ENCODE data around the gene SLC37A3. TPM values are rescaled to one million over a fixed set of nuclear protein-coding genes. Genes with fewer than 3 reads are reported as not detected.

The SLC37A3 gene
- total and polyA plus RNA-seq, 2 of the 13 experiments (the other 11 are each of a cell fraction or from before 2014, with no cell fraction given), result 21.3 to 27.9 TPM

DNA sequence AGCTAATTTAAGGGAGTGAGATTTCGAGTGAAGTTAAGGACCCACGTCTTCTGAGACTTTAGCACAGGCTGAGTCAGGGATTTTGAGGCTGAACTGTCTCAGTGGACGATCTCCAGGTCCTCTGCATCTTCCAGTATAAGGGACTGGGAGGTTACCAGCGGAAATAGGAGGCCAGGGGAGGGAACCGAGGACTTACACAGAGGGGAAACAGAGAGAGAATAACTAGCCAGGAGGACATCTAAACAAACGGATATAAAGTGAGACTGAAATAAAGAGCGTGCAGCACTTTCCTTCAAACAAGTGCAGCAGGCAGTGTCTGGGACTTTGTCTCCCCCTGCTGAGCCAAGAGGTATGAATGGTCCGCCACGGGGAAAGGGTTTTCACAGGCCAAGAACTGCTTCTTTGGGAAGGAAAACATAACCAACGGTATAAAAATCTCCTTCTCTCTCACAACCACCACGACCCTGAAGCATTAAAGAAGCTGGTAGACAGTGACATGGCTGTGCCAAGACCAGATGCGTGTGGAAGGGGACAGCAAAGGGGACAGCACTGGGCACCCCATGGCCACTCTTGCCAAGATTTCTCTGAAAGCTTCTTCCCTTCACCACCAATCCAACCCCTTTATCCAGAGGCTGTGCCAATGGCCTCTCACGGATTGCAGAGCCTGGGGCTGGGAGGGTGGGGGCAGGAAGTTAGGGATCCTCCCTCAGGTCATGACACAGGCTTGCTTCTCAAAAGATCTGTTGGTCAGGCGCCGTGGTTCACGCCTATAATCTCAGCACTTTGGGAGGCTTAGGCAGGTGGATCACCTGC lies 72.0 kb downstream of the SLC37A3 start (continued):
- TF ChIP-seq ASH2L (IDR thresholded peaks at IDR 0.05; ENCODE audit: insufficient read length, low read depth, low read length) (peak; percentile 31), ZNF883 (CRISPR knock-in tag; IDR thresholded peaks at IDR 0.05; ENCODE audit: not compliant biosample characterization) (no peak), ZSCAN31 (CRISPR knock-in tag; IDR thresholded peaks at IDR 0.05; ENCODE audit: low read depth) (0 out of 2 replicates have a peak, but pooled peaks have one; percentile 12), HNF1B (CRISPR knock-in tag; IDR thresholded peaks at IDR 0.05) (peak; percentile 57; the same call in 1 of the 2 replicates), KDM3A (CRISPR knock-in tag; IDR thresholded peaks at IDR 0.05; ENCODE audit: low read depth) (no peak), ZFX (CRISPR knock-in tag; IDR thresholded peaks at IDR 0.05; ENCODE audit: low read depth) (peak; percentile 47; the same call in 1 of the 2 replicates), FOXA3 (CRISPR knock-in tag; IDR thresholded peaks at IDR 0.05) (0 out of 2 replicates have a peak, but pooled peaks have one; percentile 15), ARID5B (CRISPR knock-in tag; IDR thresholded peaks at IDR 0.05) (no peak; the same call in 1 of the 2 replicates), HMG20A (CRISPR knock-in tag; IDR thresholded peaks at IDR 0.05; ENCODE audit: borderline replicate concordance) (peak; percentile 37; the same call in 1 of the 2 replicates)
- TF ChIP-seq, protein P1, sequence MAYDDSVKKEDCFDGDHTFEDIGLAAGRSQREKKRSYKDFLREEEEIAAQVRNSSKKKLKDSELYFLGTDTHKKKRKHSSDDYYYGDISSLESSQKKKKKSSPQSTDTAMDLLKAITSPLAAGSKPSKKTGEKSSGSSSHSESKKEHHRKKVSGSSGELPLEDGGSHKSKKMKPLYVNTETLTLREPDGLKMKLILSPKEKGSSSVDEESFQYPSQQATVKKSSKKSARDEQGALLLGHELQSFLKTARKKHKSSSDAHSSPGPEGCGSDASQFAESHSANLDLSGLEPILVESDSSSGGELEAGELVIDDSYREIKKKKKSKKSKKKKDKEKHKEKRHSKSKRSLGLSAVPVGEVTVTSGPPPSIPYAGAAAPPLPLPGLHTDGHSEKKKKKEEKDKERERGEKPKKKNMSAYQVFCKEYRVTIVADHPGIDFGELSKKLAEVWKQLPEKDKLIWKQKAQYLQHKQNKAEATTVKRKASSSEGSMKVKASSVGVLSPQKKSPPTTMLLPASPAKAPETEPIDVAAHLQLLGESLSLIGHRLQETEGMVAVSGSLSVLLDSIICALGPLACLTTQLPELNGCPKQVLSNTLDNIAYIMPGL (CRISPR knock-in tag; IDR thresholded peaks at IDR 0.05; ENCODE audit: borderline replicate concordance in 1 of 2, low read depth in 1 of 2), result peak; percentile 56 to 60; a peak in 3 of 4 replicates
- TF ChIP-seq, protein P2, sequence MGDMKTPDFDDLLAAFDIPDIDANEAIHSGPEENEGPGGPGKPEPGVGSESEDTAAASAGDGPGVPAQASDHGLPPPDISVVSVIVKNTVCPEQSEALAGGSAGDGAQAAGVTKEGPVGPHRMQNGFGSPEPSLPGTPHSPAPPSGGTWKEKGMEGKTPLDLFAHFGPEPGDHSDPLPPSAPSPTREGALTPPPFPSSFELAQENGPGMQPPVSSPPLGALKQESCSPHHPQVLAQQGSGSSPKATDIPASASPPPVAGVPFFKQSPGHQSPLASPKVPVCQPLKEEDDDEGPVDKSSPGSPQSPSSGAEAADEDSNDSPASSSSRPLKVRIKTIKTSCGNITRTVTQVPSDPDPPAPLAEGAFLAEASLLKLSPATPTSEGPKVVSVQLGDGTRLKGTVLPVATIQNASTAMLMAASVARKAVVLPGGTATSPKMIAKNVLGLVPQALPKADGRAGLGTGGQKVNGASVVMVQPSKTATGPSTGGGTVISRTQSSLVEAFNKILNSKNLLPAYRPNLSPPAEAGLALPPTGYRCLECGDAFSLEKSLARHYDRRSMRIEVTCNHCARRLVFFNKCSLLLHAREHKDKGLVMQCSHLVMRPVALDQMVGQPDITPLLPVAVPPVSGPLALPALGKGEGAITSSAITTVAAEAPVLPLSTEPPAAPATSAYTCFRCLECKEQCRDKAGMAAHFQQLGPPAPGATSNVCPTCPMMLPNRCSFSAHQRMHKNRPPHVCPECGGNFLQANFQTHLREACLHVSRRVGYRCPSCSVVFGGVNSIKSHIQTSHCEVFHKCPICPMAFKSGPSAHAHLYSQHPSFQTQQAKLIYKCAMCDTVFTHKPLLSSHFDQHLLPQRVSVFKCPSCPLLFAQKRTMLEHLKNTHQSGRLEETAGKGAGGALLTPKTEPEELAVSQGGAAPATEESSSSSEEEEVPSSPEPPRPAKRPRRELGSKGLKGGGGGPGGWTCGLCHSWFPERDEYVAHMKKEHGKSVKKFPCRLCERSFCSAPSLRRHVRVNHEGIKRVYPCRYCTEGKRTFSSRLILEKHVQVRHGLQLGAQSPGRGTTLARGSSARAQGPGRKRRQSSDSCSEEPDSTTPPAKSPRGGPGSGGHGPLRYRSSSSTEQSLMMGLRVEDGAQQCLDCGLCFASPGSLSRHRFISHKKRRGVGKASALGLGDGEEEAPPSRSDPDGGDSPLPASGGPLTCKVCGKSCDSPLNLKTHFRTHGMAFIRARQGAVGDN (CRISPR knock-in tag; IDR thresholded peaks at IDR 0.05), result peak; percentile 43
- TF ChIP-seq, protein P3, sequence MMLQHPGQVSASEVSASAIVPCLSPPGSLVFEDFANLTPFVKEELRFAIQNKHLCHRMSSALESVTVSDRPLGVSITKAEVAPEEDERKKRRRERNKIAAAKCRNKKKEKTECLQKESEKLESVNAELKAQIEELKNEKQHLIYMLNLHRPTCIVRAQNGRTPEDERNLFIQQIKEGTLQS (CRISPR knock-in tag; IDR thresholded peaks at IDR 0.05), result 0 out of 2 replicates have a peak, but pooled peaks have one; percentile 17
- TF ChIP-seq, protein P4, sequence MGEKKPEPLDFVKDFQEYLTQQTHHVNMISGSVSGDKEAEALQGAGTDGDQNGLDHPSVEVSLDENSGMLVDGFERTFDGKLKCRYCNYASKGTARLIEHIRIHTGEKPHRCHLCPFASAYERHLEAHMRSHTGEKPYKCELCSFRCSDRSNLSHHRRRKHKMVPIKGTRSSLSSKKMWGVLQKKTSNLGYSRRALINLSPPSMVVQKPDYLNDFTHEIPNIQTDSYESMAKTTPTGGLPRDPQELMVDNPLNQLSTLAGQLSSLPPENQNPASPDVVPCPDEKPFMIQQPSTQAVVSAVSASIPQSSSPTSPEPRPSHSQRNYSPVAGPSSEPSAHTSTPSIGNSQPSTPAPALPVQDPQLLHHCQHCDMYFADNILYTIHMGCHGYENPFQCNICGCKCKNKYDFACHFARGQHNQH (CRISPR knock-in tag; IDR thresholded peaks at IDR 0.05), result peak; percentile 55; the same call in 1 of the 2 replicates

Data from HepG2 (cell line).